SKM-1 (cell line): ENCODE results near the gene CSRP3.

ENCODE experiments used
- DNase-seq: peaks from one replicate; lab custom pipeline; 2025; ENCODE audit not compliant: unreplicated experiment; lab: John Stamatoyannopoulos, UW

Gene CSRP3

DNA sequence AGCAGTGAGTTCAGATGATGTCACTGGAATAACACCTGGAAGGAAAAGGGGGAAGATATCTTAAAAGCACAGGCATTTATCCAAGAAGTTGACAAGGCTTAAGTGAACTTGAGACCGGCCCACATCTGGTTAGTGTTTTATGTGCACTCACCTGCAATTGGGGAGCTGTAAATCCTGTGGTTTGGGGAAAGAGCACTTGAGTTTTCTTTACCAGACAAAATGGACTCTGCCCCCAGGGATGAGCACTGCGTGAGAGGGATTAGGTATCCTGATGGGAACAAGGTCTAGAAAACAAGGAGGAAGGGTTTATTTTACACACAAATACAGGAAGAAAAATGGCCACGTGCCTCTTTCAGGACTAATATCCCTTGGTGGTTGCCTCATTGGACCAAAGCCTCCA, 23.8 kb upstream of the CSRP3 start:
- DNase-seq = no peak

DNA sequence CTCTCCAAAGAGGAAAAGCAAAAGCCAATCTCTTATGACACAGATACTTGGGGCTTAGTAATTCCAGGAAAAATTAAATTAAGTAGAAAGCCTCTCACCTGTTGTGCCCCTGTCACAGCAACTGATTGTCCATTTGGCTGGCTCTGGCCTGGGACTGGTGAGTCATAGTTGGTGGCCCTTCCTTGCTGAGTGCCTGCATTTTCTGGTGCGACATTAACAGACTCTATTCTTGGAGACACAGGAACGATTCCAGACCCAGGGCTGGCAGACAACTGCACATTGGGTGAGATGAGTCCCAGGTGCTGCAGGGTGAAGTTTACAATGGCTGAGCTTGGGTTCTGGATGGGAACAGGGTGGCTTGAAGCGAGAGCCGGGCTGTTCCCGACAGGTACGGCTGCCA, 23.3 kb upstream of the CSRP3 start:
- no peak for DNase-seq

DNA sequence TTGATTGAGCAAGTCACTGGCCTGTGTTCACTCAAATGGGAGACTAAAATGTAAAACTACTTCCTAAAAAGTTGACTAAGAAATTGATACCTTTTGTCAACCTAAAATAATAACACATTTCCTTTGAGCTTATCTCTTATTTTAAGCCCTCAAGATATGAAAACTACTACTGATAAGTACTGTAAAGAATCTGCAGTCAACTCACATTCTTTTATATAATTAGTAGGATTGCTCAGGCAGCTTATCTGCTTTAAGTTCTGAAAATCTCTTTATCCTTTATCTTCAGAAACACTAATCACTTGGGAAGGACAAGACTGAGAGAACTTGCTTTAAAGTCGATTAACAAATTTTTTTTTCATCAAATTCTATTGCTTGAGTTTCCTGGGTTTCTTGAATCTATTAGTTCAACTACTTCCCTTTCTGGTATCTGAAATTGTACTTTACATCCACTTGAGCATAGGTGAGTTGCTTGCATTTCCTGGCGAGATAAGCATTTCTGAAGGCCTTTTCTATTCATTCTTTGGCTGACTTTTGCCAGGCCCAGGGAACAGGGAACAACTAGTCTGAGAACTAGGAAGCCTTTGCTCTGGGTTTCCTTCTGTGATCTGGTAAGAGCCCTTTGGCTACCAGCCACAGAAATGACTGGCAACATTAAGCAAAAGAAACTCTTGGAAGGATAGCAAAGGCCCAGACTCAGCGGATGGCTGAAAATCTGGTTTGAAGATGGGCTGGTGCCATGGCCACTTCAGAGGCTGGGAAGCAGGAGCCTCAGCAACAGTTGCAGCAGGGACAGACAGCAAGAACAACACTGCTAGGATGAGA, 19.3 kb upstream of the CSRP3 start:
- DNase-seq = no peak

DNA sequence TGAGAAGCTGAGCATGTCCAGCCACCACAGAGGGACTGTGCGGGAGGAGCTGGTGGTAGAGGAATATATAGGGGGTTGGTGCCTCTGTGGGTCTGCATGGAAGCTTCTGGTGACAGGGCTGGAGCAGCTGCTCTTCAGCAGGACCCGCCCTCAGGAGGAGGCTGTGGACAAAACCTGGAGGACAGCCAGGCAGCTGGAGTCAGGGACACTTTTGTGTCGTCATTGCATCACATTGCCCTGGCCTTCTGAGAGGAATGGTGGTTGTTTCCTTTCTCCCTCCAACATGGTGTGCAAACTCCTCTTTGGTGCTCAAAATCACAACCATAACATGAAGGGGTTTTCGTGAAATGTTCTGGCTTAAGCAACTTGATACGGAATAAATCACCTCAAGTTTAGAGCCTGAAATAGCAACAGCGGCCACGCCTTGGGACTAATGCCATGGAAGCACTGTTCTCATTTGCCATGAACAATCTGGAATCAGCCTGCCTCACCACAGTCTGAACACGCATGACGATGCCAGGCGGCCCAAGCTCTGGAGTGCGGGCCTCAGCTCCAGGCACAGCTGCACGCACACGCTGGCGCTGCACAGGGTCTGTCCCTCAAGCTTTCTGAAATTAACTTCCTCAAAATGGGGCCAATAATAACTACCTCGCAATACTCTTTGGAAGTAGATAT, 17.1 kb upstream of the CSRP3 start:
- DNase-seq = no peak

DNA sequence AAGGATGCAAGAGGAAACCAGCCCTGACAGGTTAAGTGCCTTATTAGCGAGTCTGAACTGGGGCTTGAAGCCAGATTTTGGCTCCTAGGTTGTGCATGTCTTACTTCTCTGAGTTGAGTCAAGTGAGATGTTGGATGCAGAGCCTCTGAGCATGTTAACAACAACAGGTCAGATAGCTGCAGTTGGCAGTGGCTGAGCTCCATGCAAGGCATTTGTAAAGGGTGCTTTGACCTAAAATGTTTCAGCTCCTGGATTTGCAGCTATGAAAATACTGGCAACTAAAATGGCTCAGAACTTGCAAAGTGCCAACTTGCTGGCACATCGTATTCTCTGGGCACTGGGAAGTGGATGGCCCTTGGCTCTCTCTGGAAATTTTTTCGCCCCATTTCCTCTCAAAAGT, 16.4 kb upstream of the CSRP3 start:
- DNase-seq = no peak

DNA sequence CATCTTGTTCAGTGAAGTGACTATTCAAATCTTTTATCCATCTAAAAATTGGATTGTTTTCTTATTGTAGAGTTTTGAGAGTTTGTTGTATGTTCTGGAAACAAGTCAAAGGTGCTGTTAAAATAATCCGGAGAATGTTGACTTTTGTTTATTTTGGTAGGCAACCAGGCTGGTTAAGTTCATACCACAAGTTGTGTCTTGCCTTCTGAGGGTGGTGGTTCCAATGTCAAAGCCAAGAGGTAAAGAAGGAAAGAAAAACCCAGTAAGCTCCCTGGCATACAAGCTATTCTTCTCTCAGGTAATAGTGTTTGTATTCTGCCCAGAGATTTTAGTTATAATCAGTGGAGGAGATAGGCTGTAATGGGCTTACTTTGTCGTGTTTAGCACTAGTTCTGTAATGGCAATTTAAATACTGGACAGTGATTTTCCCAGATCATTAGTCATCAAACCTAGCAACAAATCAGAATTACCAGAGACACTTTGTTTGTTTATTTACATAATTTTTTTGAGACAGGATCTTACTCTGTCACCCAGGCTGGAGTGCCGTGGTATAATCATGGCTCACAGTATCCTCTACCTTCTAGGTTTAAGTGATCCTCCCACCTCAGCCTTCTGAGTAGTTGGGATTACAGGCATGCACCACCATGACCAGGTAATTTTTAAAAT, 15.1 kb upstream of the CSRP3 start:
- no peak for DNase-seq

DNA sequence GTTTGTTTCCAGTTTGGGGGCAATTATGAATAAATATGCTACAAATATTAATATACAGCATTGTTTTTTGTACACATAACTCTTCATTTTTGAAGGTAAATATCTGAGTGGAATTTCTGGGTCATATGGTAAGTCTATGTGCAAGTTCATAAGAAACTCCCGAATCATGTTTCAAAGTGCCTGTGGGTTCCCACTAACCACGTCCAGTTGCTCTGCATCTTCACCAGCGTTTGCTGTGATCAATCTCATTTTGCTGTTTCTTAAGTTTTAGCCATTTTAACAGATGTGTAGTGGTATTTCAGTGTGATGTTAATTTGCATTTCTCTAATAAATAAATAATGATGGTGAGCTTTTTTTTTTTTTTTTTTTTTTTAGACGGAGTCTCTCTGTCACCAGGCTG, 14.2 kb upstream of the CSRP3 start:
- no peak for DNase-seq

DNA sequence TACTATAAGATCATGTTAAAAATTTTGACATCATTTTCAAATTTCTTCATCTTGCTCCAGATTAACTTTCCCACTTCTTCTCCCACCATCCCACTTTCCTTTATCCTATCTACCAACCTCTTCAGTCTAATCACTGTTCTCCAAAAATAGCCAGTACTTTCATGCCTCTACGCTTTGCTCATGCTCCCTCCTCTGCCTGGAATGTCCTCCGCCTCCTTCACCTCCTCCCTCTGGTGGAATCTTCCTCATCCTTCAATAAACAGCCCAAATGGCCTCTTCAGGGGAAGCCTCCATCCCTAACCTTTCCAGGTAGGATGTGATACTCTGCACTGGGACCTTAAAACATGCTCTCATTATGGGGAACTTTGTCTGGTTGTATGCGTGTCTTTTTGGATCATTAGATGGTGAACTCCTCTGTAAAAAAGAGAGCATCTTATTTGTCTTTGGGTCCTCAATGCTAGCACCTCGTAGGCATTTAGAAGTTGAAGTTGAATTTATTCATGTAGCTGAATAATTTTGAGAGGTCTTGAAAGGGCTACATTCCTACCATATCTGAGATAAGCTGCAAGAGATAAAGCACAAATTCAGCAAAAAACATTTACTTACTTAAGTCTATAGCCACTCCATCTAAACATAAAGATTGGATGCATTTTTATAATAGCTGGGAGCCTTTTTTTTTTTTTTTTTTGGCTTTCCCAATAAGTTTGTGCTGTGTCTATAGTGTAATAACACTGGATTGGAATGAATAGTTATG, 8.0 kb upstream of the CSRP3 start:
- DNase-seq = no peak

DNA sequence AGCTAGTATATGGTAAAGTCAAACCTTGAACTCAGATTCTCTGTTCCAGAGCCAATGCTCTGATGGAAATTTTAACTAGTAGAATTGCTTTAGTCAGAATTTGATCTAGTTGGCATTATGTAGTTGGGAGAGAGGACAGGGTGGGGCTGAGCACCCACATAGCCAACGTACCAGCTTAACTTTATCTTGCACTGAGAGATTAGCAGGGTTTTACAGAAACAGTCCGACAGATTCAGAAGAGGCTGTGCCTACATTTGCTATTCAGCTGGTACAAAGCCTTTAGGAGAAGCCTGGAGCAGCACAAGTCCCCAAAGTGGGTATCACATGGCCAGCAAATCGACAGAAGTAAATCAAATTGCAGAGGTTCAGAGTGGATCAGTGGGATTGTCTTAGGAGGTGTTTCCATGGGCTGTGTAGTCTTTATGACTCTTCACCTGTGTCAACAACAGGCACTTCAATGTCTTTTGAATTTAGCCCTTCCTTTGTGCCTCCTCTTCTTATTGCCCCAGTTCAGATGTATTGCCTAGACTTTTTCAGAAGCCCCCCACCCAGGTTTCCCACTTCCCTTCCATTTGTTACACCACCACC, 7.3 kb upstream of the CSRP3 start:
- DNase-seq = no peak

DNA sequence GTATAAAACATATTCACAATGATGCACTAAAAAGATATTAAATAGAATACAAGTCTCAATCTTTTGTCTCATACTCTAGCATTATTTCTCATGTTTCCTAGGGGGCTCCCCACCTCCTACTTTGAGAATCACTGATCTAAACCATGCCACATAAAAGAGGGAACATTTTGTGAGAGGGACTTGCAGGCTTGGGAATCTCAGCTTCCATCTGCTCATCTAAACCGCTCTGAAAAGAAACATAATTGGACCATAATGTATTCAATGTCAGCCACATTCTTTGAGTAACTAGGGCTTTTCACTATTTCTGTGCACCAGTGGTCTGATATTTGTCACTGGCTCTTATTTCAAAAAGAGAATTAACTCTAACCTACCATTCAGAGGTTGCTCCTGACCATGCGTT, 6.4 kb upstream of the CSRP3 start:
- no peak for DNase-seq

DNA sequence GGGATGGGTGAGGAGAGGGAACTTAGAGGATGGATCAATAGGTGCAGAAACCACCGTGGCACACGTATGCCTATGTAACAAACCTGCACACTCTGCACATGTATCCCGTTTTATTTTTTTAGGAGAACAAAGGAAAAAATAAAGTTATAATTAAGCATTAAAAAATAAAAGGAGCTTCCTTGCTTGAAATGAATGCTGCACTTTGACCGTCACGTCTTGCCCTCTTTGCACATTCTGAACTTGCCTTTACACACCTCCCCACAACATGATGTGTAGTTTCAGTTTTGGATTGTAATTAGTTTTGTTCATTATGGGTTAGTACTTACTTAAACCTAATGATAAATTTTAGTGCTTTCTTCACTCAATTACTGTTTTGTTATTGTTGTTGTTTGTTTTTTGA, 3.1 kb upstream of the CSRP3 start:
- no peak for DNase-seq

DNA sequence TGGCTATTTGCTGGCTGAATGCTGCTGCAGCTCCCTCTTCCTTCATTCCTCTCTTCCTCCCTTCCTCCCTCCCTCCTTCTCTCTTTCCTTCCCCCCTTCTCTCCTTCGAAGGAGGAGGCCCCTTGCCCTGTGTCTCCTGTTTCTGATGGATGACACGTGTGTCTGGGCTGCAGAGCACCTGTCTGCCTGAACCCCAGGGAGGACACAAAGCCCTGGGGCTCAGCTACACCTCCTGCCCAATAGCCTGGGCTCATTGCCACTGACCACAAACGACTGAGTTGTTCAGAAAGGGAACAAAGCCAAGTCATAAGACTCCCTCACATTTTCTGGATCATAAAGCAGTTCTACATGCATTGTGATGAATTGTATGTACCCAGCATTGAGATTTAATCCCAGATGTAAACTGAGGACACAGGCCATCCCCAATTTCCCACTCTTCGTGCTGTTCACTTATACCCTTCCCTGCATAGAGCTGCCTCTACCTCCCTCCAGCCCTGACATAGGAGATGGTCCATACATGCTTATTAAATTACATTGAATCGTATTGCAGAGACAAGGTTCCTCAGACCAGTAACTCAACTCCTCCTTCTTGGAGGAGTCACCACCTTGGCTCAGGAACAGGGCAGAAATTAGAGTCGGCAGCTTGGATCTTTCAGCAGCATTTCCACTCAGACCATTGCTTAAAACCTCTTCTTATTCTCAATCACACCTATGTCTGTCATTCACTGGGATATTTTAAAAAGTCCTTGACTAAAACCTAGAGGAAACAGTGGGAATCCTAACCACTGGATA, 1.2 kb downstream of the CSRP3 start:
- DNase-seq = no peak

DNA sequence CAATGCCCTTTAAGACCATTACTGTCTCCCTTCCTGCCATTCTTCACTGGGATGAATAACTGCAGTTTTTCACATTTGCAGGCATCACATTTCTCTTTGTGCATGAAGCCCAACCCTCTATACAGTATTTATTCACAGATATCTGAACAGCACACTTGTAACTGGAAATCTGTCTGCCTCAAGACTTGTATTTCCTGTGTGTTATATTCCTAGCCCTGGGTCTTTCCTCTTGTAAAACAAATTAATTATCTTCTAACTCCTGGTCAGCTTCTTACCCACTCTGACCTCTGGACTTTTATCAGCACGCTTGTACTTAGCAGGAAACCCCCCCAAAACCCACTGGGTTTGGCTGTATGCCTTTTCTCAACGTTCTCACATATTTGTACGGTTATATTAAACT, 2.0 kb downstream of the CSRP3 start:
- no peak for DNase-seq

DNA sequence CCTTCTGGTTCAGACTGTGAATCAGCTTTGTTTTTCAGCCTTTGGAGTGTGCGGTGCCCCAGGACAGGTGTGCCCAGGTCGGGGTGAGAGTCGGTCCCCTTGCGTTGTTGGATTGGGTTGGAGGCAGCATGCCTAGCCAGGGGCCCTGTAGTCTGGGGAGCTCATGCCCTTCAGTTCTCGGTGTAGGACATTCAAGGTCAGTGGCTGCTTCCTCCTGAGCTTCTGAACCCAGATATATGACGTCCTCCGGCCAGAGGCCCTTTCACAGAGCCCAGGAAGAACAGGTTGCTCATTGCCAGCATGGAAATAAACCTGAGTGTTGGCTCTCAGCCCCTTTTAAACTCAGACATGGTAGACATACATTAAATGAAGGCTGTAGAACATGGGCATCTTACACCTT, 2.7 kb downstream of the CSRP3 start:
- DNase-seq = no peak

DNA sequence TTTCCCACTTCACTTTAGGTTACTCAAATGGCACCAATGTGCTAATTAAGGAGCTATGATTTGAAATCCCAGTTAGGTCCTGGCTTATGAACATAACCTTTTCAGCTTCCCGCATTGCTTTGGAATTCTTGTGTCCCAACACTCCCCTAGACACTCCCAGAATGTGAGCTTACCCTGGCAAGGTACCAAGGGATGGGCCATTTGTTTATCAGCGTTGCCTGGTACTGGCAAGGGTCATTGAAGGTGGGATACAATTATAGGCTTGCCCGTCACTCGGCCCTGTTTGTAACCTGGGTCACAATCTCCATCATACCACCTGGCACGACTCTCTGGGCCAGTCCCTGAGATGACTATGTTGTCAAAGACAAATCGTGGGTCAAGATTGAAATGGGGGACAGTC, 5.4 kb downstream of the CSRP3 start:
- DNase-seq = no peak

DNA sequence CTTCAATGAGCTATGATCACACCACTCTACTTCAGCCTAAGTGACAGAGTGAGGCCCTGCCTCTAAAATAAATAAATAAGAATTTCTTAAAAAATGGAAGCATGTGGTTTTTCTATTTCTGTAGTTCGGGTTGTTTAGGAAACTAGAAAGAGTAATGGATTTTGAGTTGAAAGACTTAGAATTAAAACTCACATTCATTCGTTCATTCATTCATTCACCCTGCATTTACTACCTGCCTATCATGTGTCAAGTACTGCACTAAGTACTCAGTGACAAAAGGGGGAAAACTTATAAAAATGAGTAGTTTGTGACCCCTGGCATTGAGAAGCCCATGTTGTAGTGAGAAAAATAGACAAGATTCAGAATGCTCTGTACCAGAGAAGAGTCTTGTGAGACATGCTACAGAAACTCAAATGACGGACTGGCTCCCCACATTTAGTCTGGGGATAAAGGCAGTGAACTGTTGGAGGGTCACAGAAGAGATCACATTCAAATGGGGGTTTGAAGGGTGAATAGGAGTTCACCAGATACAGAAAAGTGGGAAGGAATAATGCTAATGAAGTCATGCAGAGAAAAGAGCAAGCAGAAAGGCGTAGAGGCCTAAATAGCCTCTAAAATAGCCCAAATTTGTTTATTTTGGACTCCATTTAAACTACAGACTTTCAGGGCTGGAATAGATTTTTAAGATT, 7.0 kb downstream of the CSRP3 start:
- no peak for DNase-seq

DNA sequence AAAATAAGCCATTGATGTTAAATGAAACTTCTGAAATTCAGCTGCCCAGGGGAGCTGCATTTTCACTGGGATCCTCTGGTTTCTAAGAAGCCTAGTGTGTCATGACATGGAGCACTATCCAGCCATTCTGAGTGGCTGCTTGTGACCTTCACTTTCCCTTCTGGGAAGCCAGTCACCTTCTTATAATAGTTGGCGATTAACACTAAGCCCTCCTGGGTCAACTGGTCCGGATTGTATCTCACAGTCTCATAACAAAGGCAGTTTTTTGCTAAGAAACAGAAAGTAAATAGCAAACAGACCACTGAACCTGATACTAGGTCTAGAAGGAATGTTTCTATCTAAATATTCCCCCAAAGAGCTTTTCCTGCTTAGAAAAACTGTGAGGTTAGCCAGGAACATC, 7.9 kb downstream of the CSRP3 start:
- DNase-seq = no peak

DNA sequence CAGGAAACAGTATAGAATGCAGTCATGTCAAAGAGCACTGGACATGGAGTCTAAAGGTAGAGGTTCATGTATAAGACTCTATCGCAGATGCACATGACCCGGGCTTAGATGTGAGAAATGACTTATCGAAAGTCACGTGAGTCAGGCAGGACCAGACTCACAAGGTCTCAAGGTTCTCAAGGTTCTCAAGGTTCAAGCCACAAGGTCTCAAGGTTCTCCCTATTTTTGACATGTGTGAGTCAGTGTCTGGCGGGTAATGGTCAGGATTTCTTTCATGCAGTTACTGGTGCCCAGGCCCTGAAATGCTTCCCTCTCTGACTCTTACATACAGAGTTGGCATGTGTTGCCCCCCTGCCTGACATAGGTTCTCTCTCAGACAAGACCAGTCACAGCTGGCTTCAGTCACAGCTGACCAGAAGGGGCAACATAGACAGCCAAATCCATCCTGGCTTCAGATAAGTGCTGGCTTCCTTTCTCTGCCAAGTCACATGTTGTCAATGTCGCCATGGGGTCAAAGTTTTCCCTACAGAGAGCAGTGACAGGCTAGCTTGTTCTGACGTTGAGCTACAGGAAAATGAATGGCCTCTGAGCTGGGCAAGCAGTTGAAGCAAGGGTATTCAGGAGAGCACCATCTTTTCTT, 10.1 kb downstream of the CSRP3 start:
- DNase-seq = no peak

DNA sequence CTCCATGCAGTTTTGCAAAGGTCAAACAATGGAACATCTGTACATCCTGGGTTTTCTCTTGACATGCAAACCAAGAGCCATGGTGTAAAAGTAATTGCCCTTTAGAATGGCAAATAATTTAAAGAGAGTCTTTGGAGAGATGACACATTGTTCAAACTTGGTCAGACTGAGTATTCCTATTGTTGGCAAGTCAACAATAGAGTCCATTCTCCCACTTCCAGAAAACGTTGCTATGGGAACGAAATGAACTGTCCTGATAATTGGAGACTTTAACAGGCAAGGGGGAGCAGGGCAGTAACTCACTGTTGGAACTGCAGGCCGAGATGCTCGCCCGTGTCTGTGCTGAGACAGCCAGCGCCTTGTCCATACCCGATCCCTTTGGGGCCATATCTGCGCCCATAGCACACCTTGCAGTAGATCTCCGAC, 13.9 kb downstream of the CSRP3 start:
- DNase-seq = no peak
